GM23338 (cell line): ENCODE data around the gene MYL1. TPM values are rescaled to one million over a fixed set of nuclear protein-coding genes. Genes with fewer than 3 reads are reported as not detected.

Experiments
- ATAC-seq: fragments of 200-7000 bp; cut with Tn5 transposase; 3 replicates; pipeline ENCODE4 v1.9.1; 2020
- DNase-seq: peaks from one replicate; pipeline ENCODE4 v3.0.0-alpha.2; 2015; ENCODE audit warnings: low spot score
- H2AFZ ChIP-seq: fragments of 200-600 bp; sonication (generic); 2 replicates; pipeline ENCODE4 v1.8.0; 2016; ENCODE audit warnings: antibody characterized with exemption, mild to moderate bottlenecking, moderate library complexity
- H3F3A ChIP-seq: fragments of 200-600 bp; sonication (generic); replicated peaks from 2 replicates; pipeline ENCODE4 v1.8.0; 2017; ENCODE audit warnings: antibody characterized with exemption, mixed run types, low read depth
- H3K27ac ChIP-seq: fragments of 200-600 bp; sonication (generic); 2 replicates; pipeline ENCODE4 v1.6.1; 2016; ENCODE audit warnings: low read depth
- H3K27me3 ChIP-seq: fragments of 200-600 bp; sonication (generic); 2 replicates; pipeline ENCODE4 v1.8.0; 2016; ENCODE audit warnings: mild to moderate bottlenecking, mixed run types, moderate library complexity; ENCODE audit not compliant: insufficient read depth
- H3K36me3 ChIP-seq: fragments of 200-600 bp; sonication (generic); 2 replicates; pipeline ENCODE4 v1.8.0; 2016; ENCODE audit warnings: mild to moderate bottlenecking; ENCODE audit not compliant: insufficient read depth
- H3K4me1 ChIP-seq: fragments of 200-600 bp; sonication (generic); 2 replicates; pipeline ENCODE4 v1.8.0; 2016; ENCODE audit warnings: mild to moderate bottlenecking, moderate library complexity; ENCODE audit not compliant: insufficient read depth
- H3K4me2 ChIP-seq: fragments of 200-600 bp; sonication (generic); 2 replicates; pipeline ENCODE4 v1.7.1; 2017; ENCODE audit warnings: mixed run types
- H3K4me3 ChIP-seq: fragments of 200-600 bp; sonication (generic); 2 replicates; pipeline ENCODE4 v1.6.1; 2016; ENCODE audit warnings: mixed run types
- H3K79me2 ChIP-seq: fragments of 200-600 bp; sonication (generic); replicated peaks from 2 replicates; pipeline ENCODE4 v1.8.0; 2017; ENCODE audit warnings: mild to moderate bottlenecking; ENCODE audit not compliant: insufficient read depth
- H3K9me2 ChIP-seq: fragments of 200-600 bp; sonication (generic); 2 replicates; pipeline ENCODE4 v1.8.0; 2017; ENCODE audit not compliant: insufficient read depth
- H4K20me1 ChIP-seq: fragments of 200-600 bp; sonication (generic); replicated peaks from 2 replicates; pipeline ENCODE4 v1.8.0; 2017; ENCODE audit warnings: mild to moderate bottlenecking; ENCODE audit not compliant: insufficient read depth
- H3K27ac Mint-ChIP-seq: 2 replicates; pipeline ENCODE4 v1.8.0; 2020; ENCODE audit warnings: inconsistent platforms, mild to moderate bottlenecking, moderate library complexity, mixed read lengths
- H3K27me3 Mint-ChIP-seq: 3 replicates; pipeline ENCODE4 v1.8.0; 2022; ENCODE audit warnings: low read depth, mild to moderate bottlenecking, moderate library complexity, mixed read lengths, inconsistent platforms; ENCODE audit not compliant: insufficient read depth, poor library complexity
- H3K36me3 Mint-ChIP-seq: 3 replicates; pipeline ENCODE4 v1.8.0; 2021; ENCODE audit warnings: low read depth, mild to moderate bottlenecking, inconsistent platforms, moderate library complexity, mixed read lengths
- H3K4me1 Mint-ChIP-seq: 3 replicates; pipeline ENCODE4 v1.8.0; 2020; ENCODE audit warnings: mild to moderate bottlenecking, inconsistent platforms, mixed read lengths
- H3K4me3 Mint-ChIP-seq: 3 replicates; pipeline ENCODE4 v1.8.0; 2021; ENCODE audit warnings: moderate library complexity, mild to moderate bottlenecking, inconsistent platforms, mixed read lengths
- H3K9me3 Mint-ChIP-seq: 3 replicates; pipeline ENCODE4 v1.8.0; 2020; ENCODE audit warnings: moderate library complexity, mild to moderate bottlenecking, inconsistent platforms, mixed read lengths
- CREB1 ChIP-seq: fragments of 250-450 bp; sonication (Bioruptor Pico); IDR thresholded peaks from 2 replicates; pipeline ENCODE4 v1.5.0; 2020; ENCODE audit warnings: low read depth, mild to moderate bottlenecking, moderate library complexity
- EZH2 ChIP-seq: fragments of 200-600 bp; sonication (generic); IDR thresholded peaks from one replicate; pipeline ENCODE4 v1.8.0; 2017; ENCODE audit warnings: antibody characterized with exemption, mild to moderate bottlenecking, low read depth; ENCODE audit not compliant: unreplicated experiment
- EZH2phosphoT487 ChIP-seq: fragments of 200-600 bp; sonication (generic); IDR thresholded peaks from one replicate; pipeline ENCODE4 v1.8.1; 2018; ENCODE audit warnings: antibody characterized with exemption; ENCODE audit not compliant: unreplicated experiment
- JUNB ChIP-seq: IDR thresholded peaks from one replicate; pipeline ENCODE4 v1.6.1; 2016; ENCODE audit warnings: antibody characterized with exemption; ENCODE audit not compliant: unreplicated experiment
- NANOG ChIP-seq: IDR thresholded peaks from 2 replicates; pipeline ENCODE4 v1.6.1; 2016; ENCODE audit warnings: antibody characterized with exemption, borderline replicate concordance
- POLR2AphosphoS5 ChIP-seq: IDR thresholded peaks from 2 replicates; pipeline ENCODE4 v1.6.1; 2016; ENCODE audit warnings: antibody characterized with exemption, low read depth
- STAT1 ChIP-seq: IDR thresholded peaks from one replicate; pipeline ENCODE4 v1.6.1; 2016; ENCODE audit warnings: antibody characterized with exemption; ENCODE audit not compliant: unreplicated experiment
- ZNF114 ChIP-seq: fragments of 250-450 bp; sonication (Bioruptor Pico); IDR thresholded peaks from 2 replicates; pipeline ENCODE4 v1.5.0; 2020; ENCODE audit warnings: mild to moderate bottlenecking, moderate library complexity
- ZNF331 ChIP-seq: fragments of 250-450 bp; sonication (Bioruptor Pico); IDR thresholded peaks from 2 replicates; pipeline ENCODE4 v1.5.0; 2020; ENCODE audit warnings: low read depth, mild to moderate bottlenecking, moderate library complexity
- polyA plus RNA-seq: library from polyadenylated mRNA; unstranded; fragments of >200 nt; fragmentation: Nextera tagmentation; extraction: Ambion mirVana; gene quantifications from 2 replicates; pipeline ENCODE4 v1.2.1, GENCODE V29; 2016
- total RNA-seq: library from RNA; depleted of rRNA; stranded (reverse); fragments of >200 nt; shearing (Covaris generic); gene quantifications from 2 replicates; pipeline ENCODE4 v1.2.3, GENCODE V29; 2014
- TF ChIP-seq, protein P1 (sequence below): IDR thresholded peaks from 2 replicates; pipeline ENCODE4 v1.6.1; 2016; ENCODE audit warnings: antibody characterized with exemption
- TF ChIP-seq, protein P2 (sequence below): IDR thresholded peaks from one replicate; pipeline ENCODE4 v1.6.1; 2018; ENCODE audit warnings: antibody characterized with exemption; ENCODE audit not compliant: unreplicated experiment
- TF ChIP-seq, protein P3 (sequence below): fragments of 250-450 bp; sonication (Bioruptor Pico); IDR thresholded peaks from 2 replicates; pipeline ENCODE4 v1.5.0; 2020; ENCODE audit warnings: mild to moderate bottlenecking, moderate library complexity
- TF ChIP-seq, protein P4 (sequence below), 2 experiments: fragments of 200-600 bp in 1 of 2; sonication (generic) in 1 of 2; conservative IDR thresholded peaks; 2 replicates each; pipeline versions ENCODE4 v1.5.1 to v1.6.1; 2016 to 2017; ENCODE audit warnings: antibody characterized with exemption in 2 of 2, low read depth in 2 of 2, mild to moderate bottlenecking in 2 of 2, moderate library complexity in 1 of 2

Gene MYL1
- total and polyA plus RNA-seq, 2 experiments from 2014 or later, result not detected

DNA sequence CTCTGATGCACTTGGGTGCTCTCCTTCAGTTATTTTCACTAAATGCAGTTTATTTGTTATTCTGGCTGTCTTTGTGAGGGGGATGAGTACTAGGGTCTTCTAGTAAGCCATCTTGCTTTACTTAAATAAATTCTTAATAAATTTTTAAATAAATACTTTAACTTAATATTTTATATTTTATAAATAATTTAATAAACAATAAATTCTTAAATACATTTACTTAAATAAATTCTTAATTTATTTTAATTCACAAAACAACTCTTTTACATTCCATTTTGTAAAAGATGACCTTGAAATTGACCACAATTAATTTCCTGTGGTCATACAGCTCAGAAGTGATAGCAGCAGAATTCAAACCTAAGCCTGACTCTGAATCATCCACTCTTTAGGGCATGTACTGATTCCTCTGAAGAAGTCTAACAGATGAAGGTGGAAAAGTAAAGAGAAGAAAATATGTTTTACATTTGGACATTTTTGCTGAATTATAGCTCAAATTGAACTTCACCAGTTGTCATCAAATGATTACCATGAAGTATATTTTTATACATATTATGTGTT is 28.8 kb downstream of the MYL1 start:
- Mint-ChIP-seq H3K36me3 (no peaks in the 10 kb centered on the region), H3K27ac (no peak overlapping the region), H3K9me3 (no peaks in the 10 kb centered on the region; the same call in 2 of the 3 replicates), H3K4me1 (peaks cover 5% of the 10 kb centered on the region; the same call in 2 of the 3 replicates), H3K4me3 (no peak overlapping the region), H3K27me3 (no peaks in the 10 kb centered on the region)
- Histone ChIP-seq H3K4me3 (no peak overlapping the region), H2AFZ (no peak overlapping the region), H3K4me2 (no peak overlapping the region), H3K27ac (no peak overlapping the region), H3K4me1 (no peaks in the 10 kb centered on the region), H3K27me3 (no peaks in the 10 kb centered on the region), H3F3A (no peaks in the 10 kb centered on the region), H3K36me3 (no peaks in the 10 kb centered on the region), H3K9me2 (no peaks in the 10 kb centered on the region; the same call in 1 of the 2 replicates), H3K79me2 (no peaks in the 10 kb centered on the region), H4K20me1 (no peaks in the 10 kb centered on the region)
- ATAC-seq, result no peak
- TF ChIP-seq ZNF331 (no peak), CREB1 (CRISPR knock-in tag) (no peak), EZH2 (no peak), POLR2AphosphoS5 (no peak), ZNF114 (CRISPR knock-in tag) (no peak), STAT1 (no peak), JUNB (no peak), EZH2phosphoT487 (no peak), NANOG (no peak)
- TF ChIP-seq, protein P1, sequence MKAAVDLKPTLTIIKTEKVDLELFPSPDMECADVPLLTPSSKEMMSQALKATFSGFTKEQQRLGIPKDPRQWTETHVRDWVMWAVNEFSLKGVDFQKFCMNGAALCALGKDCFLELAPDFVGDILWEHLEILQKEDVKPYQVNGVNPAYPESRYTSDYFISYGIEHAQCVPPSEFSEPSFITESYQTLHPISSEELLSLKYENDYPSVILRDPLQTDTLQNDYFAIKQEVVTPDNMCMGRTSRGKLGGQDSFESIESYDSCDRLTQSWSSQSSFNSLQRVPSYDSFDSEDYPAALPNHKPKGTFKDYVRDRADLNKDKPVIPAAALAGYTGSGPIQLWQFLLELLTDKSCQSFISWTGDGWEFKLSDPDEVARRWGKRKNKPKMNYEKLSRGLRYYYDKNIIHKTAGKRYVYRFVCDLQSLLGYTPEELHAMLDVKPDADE, result no peak
- TF ChIP-seq, protein P2, sequence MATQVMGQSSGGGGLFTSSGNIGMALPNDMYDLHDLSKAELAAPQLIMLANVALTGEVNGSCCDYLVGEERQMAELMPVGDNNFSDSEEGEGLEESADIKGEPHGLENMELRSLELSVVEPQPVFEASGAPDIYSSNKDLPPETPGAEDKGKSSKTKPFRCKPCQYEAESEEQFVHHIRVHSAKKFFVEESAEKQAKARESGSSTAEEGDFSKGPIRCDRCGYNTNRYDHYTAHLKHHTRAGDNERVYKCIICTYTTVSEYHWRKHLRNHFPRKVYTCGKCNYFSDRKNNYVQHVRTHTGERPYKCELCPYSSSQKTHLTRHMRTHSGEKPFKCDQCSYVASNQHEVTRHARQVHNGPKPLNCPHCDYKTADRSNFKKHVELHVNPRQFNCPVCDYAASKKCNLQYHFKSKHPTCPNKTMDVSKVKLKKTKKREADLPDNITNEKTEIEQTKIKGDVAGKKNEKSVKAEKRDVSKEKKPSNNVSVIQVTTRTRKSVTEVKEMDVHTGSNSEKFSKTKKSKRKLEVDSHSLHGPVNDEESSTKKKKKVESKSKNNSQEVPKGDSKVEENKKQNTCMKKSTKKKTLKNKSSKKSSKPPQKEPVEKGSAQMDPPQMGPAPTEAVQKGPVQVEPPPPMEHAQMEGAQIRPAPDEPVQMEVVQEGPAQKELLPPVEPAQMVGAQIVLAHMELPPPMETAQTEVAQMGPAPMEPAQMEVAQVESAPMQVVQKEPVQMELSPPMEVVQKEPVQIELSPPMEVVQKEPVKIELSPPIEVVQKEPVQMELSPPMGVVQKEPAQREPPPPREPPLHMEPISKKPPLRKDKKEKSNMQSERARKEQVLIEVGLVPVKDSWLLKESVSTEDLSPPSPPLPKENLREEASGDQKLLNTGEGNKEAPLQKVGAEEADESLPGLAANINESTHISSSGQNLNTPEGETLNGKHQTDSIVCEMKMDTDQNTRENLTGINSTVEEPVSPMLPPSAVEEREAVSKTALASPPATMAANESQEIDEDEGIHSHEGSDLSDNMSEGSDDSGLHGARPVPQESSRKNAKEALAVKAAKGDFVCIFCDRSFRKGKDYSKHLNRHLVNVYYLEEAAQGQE, result no peak
- TF ChIP-seq, protein P3, sequence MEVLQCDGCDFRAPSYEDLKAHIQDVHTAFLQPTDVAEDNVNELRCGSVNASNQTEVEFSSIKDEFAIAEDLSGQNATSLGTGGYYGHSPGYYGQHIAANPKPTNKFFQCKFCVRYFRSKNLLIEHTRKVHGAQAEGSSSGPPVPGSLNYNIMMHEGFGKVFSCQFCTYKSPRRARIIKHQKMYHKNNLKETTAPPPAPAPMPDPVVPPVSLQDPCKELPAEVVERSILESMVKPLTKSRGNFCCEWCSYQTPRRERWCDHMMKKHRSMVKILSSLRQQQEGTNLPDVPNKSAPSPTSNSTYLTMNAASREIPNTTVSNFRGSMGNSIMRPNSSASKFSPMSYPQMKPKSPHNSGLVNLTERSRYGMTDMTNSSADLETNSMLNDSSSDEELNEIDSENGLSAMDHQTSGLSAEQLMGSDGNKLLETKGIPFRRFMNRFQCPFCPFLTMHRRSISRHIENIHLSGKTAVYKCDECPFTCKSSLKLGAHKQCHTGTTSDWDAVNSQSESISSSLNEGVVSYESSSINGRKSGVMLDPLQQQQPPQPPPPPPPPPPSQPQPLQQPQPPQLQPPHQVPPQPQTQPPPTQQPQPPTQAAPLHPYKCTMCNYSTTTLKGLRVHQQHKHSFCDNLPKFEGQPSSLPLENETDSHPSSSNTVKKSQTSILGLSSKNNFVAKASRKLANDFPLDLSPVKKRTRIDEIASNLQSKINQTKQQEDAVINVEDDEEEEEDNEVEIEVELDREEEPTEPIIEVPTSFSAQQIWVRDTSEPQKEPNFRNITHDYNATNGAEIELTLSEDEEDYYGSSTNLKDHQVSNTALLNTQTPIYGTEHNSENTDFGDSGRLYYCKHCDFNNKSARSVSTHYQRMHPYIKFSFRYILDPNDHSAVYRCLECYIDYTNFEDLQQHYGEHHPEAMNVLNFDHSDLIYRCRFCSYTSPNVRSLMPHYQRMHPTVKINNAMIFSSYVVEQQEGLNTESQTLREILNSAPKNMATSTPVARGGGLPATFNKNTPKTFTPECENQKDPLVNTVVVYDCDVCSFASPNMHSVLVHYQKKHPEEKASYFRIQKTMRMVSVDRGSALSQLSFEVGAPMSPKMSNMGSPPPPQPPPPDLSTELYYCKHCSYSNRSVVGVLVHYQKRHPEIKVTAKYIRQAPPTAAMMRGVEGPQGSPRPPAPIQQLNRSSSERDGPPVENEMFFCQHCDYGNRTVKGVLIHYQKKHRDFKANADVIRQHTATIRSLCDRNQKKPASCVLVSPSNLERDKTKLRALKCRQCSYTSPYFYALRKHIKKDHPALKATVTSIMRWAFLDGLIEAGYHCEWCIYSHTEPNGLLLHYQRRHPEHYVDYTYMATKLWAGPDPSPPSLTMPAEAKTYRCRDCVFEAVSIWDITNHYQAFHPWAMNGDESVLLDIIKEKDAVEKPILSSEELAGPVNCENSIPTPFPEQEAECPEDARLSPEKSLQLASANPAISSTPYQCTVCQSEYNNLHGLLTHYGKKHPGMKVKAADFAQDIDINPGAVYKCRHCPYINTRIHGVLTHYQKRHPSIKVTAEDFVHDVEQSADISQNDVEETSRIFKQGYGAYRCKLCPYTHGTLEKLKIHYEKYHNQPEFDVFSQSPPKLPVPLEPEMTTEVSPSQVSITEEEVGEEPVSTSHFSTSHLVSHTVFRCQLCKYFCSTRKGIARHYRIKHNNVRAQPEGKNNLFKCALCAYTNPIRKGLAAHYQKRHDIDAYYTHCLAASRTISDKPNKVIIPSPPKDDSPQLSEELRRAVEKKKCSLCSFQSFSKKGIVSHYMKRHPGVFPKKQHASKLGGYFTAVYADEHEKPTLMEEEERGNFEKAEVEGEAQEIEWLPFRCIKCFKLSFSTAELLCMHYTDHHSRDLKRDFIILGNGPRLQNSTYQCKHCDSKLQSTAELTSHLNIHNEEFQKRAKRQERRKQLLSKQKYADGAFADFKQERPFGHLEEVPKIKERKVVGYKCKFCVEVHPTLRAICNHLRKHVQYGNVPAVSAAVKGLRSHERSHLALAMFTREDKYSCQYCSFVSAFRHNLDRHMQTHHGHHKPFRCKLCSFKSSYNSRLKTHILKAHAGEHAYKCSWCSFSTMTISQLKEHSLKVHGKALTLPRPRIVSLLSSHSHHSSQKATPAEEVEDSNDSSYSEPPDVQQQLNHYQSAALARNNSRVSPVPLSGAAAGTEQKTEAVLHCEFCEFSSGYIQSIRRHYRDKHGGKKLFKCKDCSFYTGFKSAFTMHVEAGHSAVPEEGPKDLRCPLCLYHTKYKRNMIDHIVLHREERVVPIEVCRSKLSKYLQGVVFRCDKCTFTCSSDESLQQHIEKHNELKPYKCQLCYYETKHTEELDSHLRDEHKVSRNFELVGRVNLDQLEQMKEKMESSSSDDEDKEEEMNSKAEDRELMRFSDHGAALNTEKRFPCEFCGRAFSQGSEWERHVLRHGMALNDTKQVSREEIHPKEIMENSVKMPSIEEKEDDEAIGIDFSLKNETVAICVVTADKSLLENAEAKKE (CRISPR knock-in tag), result no peak
- TF ChIP-seq, protein P4, sequence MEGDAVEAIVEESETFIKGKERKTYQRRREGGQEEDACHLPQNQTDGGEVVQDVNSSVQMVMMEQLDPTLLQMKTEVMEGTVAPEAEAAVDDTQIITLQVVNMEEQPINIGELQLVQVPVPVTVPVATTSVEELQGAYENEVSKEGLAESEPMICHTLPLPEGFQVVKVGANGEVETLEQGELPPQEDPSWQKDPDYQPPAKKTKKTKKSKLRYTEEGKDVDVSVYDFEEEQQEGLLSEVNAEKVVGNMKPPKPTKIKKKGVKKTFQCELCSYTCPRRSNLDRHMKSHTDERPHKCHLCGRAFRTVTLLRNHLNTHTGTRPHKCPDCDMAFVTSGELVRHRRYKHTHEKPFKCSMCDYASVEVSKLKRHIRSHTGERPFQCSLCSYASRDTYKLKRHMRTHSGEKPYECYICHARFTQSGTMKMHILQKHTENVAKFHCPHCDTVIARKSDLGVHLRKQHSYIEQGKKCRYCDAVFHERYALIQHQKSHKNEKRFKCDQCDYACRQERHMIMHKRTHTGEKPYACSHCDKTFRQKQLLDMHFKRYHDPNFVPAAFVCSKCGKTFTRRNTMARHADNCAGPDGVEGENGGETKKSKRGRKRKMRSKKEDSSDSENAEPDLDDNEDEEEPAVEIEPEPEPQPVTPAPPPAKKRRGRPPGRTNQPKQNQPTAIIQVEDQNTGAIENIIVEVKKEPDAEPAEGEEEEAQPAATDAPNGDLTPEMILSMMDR (conservative IDR thresholded peaks at IDR 0.05; ENCODE audit: low read depth in 2 of 2), result no peak
- no peak for DNase-seq
